NCI-H526 (cell line): ENCODE data around the gene ZNF879.
A peak's percentile ranks its signal among the peaks of the same experiment; 100 is the strongest.

Experiments used
- DNase-seq, 2 experiments: peaks; one replicate each; lab custom pipeline; 2025; lab: John Stamatoyannopoulos, UW

The ZNF879 gene

GRCh38 chr5:179008667-179009066, 14.9 kb upstream of the ZNF879 start:
- DNase-seq = no peak

- no peak for DNase-seq
Measured at GRCh38 chr5:179033004-179033580, 9.5 kb downstream of the ZNF879 start.

GRCh38 chr5:179044765-179045164, 21.2 kb downstream of the ZNF879 start:
- no peak for DNase-seq

GRCh38 chr5:179051784-179052183, 28.2 kb downstream of the ZNF879 start:
- DNase-seq = peak; percentile 8 to 31

GRCh38 chr5:179054036-179054785, 30.6 kb downstream of the ZNF879 start:
- DNase-seq = no peak

- DNase-seq = no peak
Measured at GRCh38 chr5:179054876-179055275, 31.3 kb downstream of the ZNF879 start.

- DNase-seq = no peak
Measured at GRCh38 chr5:179055436-179055835, 31.8 kb downstream of the ZNF879 start.

GRCh38 chr5:179055841-179056240, 32.2 kb downstream of the ZNF879 start:
- no peak for DNase-seq

- peak; percentile 23 to 87 for DNase-seq
Measured at GRCh38 chr5:179060116-179061008, 36.8 kb downstream of the ZNF879 start, which contains the start of gene ZNF354C. Gene ZNF354C, plus strand, starts transcription at chr5:179060373. Its CDS starts 1,696 bp downstream, at chr5:179062069.

GRCh38 chr5:179061025-179061424, 37.4 kb downstream of the ZNF879 start:
- no peak for DNase-seq

- DNase-seq = no peak
Measured at GRCh38 chr5:179065703-179066102, 42.1 kb downstream of the ZNF879 start.

GRCh38 chr5:179079165-179079987, 55.8 kb downstream of the ZNF879 start:
- DNase-seq = no peak

- no peak for DNase-seq
Measured at GRCh38 chr5:179080724-179081123, 57.1 kb downstream of the ZNF879 start.
